ENCODE measurements around the gene NOTO.

DNA sequence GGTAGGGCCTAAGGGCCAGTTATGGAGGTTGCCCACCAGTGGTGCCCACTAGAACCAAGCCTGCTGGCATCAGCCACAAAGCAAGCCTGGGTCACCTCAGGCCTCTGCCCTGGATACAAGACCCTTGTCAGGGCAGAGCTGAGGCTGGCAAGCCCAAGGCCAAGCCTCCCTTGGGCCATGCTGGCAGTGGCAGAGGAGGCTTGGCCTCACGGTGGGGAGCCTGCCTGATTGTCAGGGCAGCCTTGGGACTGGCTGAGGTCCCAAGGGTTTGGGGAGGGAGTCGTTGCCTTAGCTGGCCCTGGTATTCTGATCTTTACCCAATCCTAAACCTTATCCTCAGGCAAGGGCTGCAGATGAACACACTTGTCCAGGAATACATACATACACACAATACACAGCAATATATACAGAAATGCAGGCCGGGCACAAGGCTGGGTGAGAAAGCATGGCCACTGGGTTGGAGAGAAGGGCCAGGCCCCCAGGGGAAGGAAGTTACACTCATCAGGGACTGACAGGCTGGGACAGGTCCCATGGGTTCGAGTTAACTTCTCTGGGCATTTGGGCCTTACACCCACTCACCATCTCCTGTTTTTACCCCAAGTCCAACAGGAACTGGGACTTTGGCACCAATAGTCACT is 52.8 kb downstream of the NOTO start:
- no peak for TF ChIP-seq POLR2A (IDR thresholded peaks at IDR 0.05)
- TF ChIP-seq, protein P1, sequence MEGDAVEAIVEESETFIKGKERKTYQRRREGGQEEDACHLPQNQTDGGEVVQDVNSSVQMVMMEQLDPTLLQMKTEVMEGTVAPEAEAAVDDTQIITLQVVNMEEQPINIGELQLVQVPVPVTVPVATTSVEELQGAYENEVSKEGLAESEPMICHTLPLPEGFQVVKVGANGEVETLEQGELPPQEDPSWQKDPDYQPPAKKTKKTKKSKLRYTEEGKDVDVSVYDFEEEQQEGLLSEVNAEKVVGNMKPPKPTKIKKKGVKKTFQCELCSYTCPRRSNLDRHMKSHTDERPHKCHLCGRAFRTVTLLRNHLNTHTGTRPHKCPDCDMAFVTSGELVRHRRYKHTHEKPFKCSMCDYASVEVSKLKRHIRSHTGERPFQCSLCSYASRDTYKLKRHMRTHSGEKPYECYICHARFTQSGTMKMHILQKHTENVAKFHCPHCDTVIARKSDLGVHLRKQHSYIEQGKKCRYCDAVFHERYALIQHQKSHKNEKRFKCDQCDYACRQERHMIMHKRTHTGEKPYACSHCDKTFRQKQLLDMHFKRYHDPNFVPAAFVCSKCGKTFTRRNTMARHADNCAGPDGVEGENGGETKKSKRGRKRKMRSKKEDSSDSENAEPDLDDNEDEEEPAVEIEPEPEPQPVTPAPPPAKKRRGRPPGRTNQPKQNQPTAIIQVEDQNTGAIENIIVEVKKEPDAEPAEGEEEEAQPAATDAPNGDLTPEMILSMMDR (IDR thresholded peaks at IDR 0.05) = no peak

All from adrenal gland (tissue), 5 donors.